Right lung (tissue), 5 donors: Measurements from ENCODE around the gene NUDT5. TPM values are rescaled to one million over a fixed set of nuclear protein-coding genes. Genes with fewer than 3 reads are reported as not detected.
"Not testable (repeated sequence)": the region's sequence is repeated elsewhere in the genome, so short reads cannot be mapped to it uniquely, and the experiment has no call there.

Source experiments
- DNase-seq, 2 donors: peaks; one replicate each; pipeline ENCODE4 v3.0.0-alpha.2; 2013
- polyA plus RNA-seq, 5 donors: library from polyadenylated mRNA; unstranded; fragments of 120-200 nt; gene quantifications; one replicate each; pipeline versions ENCODE4 v1.2.1 to v1.2.3, GENCODE V29; 2013; ENCODE audit warnings: inconsistent platforms in 1 of 5, low replicate concordance in 1 of 5; ENCODE audit not compliant: insufficient read length in 5 of 5, insufficient read depth in 1 of 5

NUDT5 gene
- polyA plus RNA-seq, 5 donors = 48.3 to 68.3 (median 56.8) TPM

DNA sequence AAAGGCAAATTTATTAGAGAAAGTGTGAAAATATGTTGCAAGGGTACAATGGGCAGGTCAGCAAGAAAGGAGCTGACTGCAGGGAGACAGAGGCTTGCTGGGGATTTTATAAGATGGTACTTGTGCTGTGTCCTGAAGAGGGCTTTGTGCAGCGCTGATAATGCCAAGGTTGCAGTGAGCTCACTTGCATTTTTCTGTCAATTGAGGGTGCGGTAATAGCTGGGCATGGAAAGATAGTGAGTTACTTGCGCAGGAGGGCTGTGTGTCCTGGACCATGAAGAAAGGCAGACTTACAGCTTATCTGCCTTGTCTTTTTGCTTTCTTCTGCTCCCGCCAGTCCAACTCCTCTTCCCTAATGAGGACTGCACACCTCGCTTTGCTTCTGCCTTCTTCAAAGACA is 12.8 kb upstream of the NUDT5 start:
- no peak for DNase-seq

DNA sequence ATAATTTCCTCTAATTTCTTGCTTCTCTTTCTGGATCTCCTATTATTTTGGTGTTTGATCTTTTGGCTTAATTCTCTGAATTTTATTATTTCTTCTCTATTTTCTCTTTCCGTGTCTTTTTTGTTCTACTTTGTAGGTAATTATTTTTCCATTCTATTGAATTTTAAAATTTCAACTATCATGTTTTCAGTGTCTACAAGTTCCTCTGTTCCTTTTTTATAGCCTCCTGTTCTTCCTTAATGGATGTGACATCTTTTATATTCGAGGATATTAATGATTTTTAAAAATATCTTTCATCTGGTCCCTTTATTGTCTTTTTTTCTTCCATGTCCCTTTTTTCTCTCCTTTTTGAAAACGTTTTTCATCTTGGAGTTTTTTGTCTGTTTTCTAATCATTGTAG is 11.4 kb upstream of the NUDT5 start:
- DNase-seq = no peak

- DNase-seq = no peak
Observed at GRCh38 chr10:12205082-12205481, 9.4 kb upstream of the NUDT5 start.

- no peak for DNase-seq
Observed at GRCh38 chr10:12202226-12202625, 6.5 kb upstream of the NUDT5 start.

GRCh38 chr10:12201543-12201942 is 5.9 kb upstream of the NUDT5 start:
- no peak for DNase-seq

DNA sequence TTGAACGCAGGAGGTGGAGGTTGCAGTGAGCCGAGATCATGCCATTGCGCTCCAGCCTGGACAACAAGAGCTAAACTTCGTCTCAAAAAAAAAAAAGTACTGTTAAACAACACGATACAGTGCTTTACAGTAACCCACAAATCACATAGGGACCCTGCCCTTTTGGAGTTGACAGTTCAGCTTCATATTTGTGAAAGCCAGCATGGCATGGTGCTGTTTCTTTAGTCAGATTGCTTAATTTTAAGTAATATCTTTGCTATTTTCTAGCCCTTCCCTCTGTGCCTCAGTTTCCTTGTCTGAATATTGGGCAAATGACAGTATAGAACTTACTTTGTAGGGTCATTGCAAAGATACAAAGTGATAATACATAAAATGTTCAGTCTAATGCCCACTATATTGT is 5.2 kb upstream of the NUDT5 start:
- no peak for DNase-seq

DNA sequence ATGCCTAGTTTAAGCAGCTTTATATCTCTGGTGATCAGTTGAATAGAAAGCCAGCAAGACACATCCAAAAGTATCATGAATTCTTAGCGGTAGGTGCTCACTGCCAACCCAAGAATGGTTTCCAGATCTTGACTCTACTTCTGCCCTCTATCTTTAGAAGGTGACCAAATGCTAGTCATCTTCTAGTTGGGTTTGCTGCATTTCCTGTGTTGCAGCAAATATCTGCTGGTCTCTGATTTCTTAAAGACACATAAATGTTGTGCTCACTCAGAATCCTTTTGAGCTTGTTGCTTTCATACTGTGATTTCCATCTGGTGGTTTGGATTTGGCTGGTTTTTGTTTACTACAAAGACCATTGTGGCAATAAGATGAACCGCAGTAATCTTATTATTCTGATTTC is 2.5 kb upstream of the NUDT5 start:
- no peak for DNase-seq

DNA sequence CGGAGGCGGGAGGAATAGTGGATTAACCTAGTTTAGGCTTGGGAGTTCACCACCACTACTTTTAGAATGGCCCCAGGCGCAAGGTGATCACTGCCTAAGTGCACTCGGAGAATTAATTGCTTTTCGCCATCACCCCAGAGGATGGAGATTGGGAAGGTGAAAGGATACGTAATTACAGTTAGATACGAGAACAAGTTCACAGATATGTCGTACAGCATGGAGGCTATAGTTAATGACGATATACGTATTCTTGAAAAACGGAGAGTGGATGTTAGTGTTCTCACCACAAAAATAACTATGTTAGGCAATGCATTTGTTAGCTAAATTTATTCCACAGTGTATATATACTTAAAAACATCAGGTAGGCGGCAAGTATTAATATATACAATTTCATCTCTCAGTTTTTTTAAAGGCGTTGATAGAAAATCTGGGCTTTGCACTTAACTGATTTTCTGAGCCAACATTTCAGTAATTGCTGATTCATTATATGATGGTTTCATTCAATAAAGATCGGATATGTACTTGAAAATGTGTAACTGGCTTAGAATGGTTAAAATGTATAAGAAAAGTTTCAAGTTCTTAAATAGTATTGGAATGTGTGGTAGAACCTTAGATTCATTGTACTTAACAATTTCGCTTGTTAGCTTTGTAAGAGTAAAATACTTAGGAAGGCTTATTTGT is 980 bp upstream of the NUDT5 start:
- no peak for DNase-seq

DNA sequence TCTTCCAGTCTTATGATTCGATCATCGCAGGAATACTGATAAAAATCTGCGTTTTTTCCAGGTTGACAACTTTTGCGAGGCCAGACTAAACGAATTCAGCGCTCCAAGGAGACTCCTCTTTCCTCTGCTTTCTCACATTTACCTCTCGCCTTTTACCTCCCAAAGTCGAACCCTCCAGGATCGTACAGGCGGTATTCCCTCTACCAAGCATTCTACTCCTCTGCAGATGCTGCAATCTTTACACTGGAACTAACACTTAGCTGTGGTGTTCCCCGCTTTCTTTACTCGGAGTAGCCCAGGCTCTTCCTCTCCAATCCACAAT is 449 bp downstream of the NUDT5 start:
- no peak for DNase-seq

GRCh38 chr10:12194752-12195271 is 879 bp downstream of the NUDT5 start:
- DNase-seq = peak; percentile 10 to 23

DNA sequence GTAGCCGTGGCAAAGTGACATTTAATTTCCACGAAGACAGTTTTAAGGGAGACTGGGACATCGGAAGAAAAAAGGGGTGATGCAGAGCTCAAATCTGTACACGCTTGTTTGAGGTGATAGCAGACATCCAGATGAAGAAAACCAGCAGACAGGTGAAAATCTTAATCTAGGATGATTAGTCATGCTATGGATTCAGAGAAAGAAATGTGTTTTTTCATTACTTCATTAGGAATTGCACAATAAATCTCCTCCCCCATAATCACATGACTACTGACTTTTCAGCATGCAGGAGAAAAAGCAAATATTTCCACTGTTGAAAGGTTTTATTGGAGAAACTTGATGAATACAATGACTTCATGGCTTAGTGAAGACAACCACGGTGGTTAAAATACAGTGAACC is 2.5 kb downstream of the NUDT5 start:
- no peak for DNase-seq

GRCh38 chr10:12191715-12192114 is 4.0 kb downstream of the NUDT5 start:
- DNase-seq = no peak

- no peak for DNase-seq
Observed at GRCh38 chr10:12189426-12189825, 6.3 kb downstream of the NUDT5 start.

DNA sequence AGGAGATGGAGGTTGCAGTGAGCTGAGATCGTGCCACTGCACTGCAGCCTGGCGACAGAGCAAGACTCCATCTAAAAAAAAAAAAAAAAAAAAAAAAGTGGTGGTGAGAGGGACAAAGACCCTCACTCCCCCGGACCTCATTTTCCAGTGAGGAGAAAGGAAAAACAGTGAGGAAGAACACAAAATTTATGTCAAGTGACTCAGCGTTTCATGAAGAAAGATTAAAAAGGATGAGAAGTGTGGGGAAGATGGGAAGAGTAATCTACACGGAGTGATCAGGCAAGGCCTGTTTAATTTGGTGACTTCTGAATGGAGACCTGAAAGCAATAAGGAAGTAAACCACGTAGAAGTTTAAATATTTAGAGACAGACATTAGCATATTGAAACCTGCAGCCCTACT is 7.0 kb downstream of the NUDT5 start:
- no peak for DNase-seq

DNA sequence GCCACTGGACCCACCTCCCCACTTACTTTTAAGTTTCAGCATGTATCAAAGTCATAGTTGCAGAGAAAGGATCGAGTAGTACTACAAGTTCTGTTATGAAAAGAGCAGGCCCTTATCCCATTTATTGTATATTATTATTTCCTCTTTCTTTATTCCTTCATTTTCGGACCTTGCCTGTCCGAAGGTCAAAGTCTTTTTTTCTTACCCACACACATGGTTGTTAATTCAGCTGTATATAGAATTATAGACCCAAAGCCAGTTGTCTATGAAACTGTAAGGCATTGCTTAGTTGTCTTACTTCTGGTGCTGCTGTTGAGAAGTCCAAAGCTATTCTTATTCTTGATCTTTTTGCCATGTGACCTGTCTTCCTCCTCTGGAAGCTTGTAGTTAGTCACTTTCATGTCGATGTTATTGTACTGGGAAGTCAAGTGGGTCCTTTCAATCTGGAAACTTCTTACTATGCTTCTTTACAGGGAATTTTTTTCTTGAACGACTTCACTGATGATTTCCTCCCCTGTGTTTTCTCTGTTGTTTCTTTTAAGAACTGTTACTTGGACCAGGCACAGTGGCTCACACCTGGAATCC is 8.3 kb downstream of the NUDT5 start:
- DNase-seq = no peak

DNA sequence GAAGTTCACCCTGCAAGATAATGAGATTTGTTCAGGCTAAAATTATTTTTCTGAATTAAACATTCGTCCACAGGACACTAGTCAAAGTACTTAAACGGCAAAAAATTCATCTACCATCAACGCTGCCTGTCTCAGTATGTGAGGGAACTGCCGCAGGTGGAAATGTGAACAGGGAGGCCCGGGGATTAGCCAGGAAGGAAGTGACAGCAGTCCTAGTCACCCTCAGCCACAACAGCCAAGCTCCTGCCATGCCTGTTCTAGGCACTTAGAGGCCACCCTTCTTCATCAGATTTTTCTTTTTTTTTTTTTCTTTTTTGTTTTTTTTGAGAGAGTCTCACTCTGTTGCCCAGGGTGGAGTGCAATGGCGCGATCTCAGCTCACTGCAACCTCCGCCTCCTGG is 9.4 kb downstream of the NUDT5 start:
- no peak for DNase-seq

GRCh38 chr10:12184165-12184564 is 11.5 kb downstream of the NUDT5 start:
- DNase-seq = no peak

GRCh38 chr10:12181065-12181775 is 14.5 kb downstream of the NUDT5 start:
- DNase-seq = no peak

- DNase-seq = no peak
Observed at GRCh38 chr10:12180221-12180974, 15.3 kb downstream of the NUDT5 start.

DNA sequence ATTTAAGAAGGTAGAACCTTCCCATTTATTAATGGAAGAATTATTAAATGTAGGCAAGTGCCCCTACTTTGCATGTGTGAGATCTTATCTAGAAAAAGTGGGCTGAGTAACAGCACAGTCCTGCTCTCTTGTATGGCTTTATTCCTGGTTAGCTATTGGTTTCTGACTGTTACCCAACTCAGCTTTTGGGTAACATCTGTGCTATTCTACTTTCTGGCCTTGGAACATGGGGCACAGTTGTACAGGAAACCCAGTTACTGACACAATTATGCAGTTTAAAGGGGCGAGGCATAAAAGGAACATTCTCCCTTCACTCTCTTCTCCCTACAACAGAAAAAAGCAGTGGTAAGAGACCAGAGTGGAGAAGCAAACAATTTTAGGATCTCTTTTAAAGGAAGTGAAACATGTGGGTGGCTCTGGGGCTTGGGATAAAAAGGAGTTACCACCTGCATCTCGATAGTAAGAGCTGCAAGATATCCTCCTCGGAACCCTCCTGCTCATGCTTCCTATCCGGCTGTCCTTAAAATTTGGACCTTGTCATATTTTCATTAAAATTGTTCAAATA is 16.0 kb downstream of the NUDT5 start:
- DNase-seq = no peak

- DNase-seq = no peak
Observed at GRCh38 chr10:12177642-12178041, 18.0 kb downstream of the NUDT5 start.

- not testable (repeated sequence) for DNase-seq
Observed at GRCh38 chr10:12171512-12171911, 24.2 kb downstream of the NUDT5 start.
